ENCODE data around the gene PHKG2. TPM values are rescaled to one million over a fixed set of nuclear protein-coding genes. Genes with fewer than 3 reads are reported as not detected.

Gene PHKG2
- total and polyA plus RNA-seq, 8 donors, result 24.5 to 35.8 (median 29.3) TPM

DNA sequence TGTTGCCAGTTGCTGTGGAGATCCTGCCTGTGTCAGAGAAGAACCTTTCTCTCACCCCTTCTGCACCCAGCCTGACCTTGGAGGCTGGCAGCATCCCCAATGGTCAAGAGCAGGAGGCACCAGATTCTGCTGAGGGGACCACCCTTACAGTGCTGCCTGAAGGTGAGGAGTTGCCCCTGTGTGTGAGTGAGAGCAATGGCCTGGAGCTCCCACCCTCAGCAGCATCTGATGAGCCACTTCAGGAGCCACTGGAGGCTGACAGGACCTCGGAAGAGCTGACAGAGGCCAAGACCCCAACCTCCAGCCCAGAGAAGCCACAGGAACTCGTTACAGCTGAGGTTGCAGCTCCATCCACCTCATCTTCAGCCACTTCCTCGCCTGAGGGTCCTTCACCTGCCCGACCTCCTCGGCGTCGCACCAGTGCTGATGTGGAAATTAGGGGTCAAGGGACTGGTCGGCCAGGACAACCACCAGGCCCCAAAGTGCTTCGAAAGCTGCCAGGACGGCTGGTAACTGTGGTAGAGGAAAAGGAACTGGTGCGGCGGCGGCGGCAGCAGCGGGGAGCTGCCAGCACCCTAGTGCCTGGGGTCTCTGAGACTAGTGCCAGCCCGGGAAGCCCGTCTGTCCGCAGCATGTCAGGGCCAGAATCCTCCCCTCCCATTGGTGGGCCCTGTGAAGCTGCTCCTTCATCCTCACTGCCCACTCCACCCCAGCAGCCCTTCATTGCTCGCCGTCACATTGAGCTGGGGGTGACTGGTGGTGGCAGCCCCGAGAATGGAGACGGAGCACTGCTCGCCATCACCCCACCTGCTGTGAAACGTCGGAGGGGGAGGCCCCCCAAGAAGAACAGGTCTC lies 10.2 kb upstream of the PHKG2 start:
- no peaks in the 10 kb centered on the region for H3K9me3 ChIP-seq
- no peak for DNase-seq
- no peak for TF ChIP-seq CTCF (IDR thresholded peaks at IDR 0.05)
- H3K4me1 ChIP-seq, result peaks cover 7 to 23% of the 10 kb centered on the region in 2 donors
- ATAC-seq, result no peak
- peaks cover 12 to 90% of the 10 kb centered on the region in 2 donors for H3K36me3 ChIP-seq
- intact Hi-C loops (cut with DNase I), result no loop called here
- no peaks in the 10 kb centered on the region for H3K27me3 ChIP-seq
- H3K27ac ChIP-seq, result no peak overlapping the region
- no peak overlapping the region for H3K4me3 ChIP-seq

- TF ChIP-seq CTCF (IDR thresholded peaks at IDR 0.05), result no peak
- peaks cover 12 to 90% of the 10 kb centered on the region in 2 donors for H3K36me3 ChIP-seq
- no peaks in the 10 kb centered on the region for H3K27me3 ChIP-seq
- DNase-seq, result no peak
- intact Hi-C loops (cut with DNase I), result no loop called here
- ATAC-seq, result no peak
- no peaks in the 10 kb centered on the region for H3K9me3 ChIP-seq
- H3K4me1 ChIP-seq, result peaks cover 7 to 23% of the 10 kb centered on the region in 2 donors
- peak overlapping the region; percentile 33 to 53 for H3K27ac ChIP-seq
- no peak overlapping the region for H3K4me3 ChIP-seq
These were observed 9.0 kb upstream of the PHKG2 start for GRCh38 chr16:30738984-30739951.

DNA sequence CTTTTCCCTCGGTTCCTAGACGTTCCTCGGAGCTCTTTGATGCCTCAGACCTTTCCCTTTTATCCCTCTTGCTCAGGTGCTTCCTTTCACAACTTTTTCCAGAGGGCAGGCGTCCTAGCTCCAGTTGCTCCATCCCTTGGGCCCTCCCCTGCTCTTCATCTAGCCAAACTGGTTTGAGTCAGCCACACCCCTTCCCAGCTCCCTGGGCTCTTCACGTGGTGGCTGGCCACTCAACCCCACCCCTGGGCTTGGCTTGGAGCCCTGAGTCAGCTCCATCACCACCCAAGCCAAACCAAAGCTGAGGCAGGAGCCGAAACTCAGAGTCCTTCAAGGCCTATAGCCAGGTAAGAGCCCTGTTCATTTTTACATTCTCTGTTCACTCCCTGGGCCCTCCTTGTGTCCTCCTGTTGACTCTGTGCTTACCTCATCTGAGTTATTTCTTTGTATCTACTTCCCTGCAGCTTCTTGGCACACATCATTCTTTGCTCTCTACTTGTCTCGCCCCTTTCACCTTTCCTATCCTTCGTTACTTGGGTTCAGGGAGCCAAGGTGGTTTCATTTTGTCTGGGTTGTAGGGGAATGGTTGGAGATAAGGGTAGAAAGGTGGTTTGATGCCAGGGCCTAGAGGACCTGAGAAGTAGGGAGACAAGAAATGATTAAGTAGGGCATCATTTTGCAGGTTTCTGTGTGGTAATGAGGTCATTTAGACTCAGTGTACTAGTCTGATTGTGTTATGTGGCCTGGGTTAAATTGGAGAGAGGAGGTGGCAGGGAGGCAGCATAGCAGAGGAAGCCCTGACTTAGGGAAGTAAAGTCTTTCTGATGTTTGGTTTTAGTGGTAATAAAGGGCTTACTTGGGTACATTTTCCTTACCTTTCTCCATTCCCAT lies 7.6 kb upstream of the PHKG2 start:
- Histone ChIP-seq H3K36me3 (peaks cover 12 to 90% of the 10 kb centered on the region in 2 donors), H3K4me3 (peak overlapping the region in 1 of 2 donors; percentile 43), H3K27me3 (no peaks in the 10 kb centered on the region), H3K9me3 (no peaks in the 10 kb centered on the region), H3K4me1 (peaks cover 7 to 23% of the 10 kb centered on the region in 2 donors), H3K27ac (peak overlapping the region; percentile 74 to 78)
- DNase-seq (peak; percentile 51 to 89 (median 88)), ATAC-seq (peak; percentile 87)
- TF ChIP-seq CTCF (IDR thresholded peaks at IDR 0.05), result no peak
- intact Hi-C loops (cut with DNase I), result no loop called here

GRCh38 chr16:30741461-30741914 lies 6.7 kb upstream of the PHKG2 start:
- Histone ChIP-seq H3K4me3 (peak overlapping the region in 1 of 2 donors; percentile 43), H3K27ac (peak overlapping the region; percentile 74 to 78), H3K36me3 (peaks cover 7 to 83% of the 10 kb centered on the region in 2 donors), H3K4me1 (peaks cover 7 to 23% of the 10 kb centered on the region in 2 donors), H3K9me3 (no peaks in the 10 kb centered on the region), H3K27me3 (no peaks in the 10 kb centered on the region)
- TF ChIP-seq CTCF (IDR thresholded peaks at IDR 0.05), result no peak
- peak in 3 of 4 donors; percentile 25 to 84 (median 77) for DNase-seq
- ATAC-seq, result peak; percentile 89
- intact Hi-C loops (cut with DNase I), result no loop called here
